CD4-positive, CD25-positive, alpha-beta regulatory T cell (primary cell): ENCODE measurements around the gene MAP7D3. TPM values are rescaled to one million over a fixed set of nuclear protein-coding genes. Genes with fewer than 3 reads are reported as not detected.
A peak's percentile ranks its signal among the peaks of the same experiment; 100 is the strongest.
"Not testable (repeated sequence)": the region's sequence is repeated elsewhere in the genome, so short reads cannot be mapped to it uniquely, and the experiment has no call there.

Experiments
- ATAC-seq, 2 donors: fragments of 150-1000 bp; cut with Tn5 transposase; one replicate each; pipeline ENCODE4 v1.10.0; 2021; ENCODE audit warnings: low read depth in 2 of 2, moderate number of reproducible peaks in 2 of 2, moderate library complexity in 1 of 2
- DNase-seq, 3 donors: peaks; one replicate each; pipeline versions ENCODE4 v3.0.0 to v3.0.0-alpha.2; 2012 to 2022; ENCODE audit warnings: mixed read lengths in 1 of 3
- H3K27ac ChIP-seq: one replicate; pipeline ENCODE4 v1.7.0; 2013; ENCODE audit warnings: mild to moderate bottlenecking, low read length; ENCODE audit not compliant: insufficient read depth, poor library complexity, severe bottlenecking
- H3K27me3 ChIP-seq: one replicate; pipeline ENCODE4 v1.7.0; 2013; ENCODE audit warnings: low read length; ENCODE audit not compliant: control insufficient read depth, insufficient read depth
- H3K36me3 ChIP-seq: one replicate; pipeline ENCODE4 v1.7.0; 2013; ENCODE audit warnings: mild to moderate bottlenecking, low read length, moderate library complexity; ENCODE audit not compliant: control insufficient read depth, insufficient read depth
- H3K4me1 ChIP-seq: 2 replicates; pipeline ENCODE4 v1.7.0; 2013; ENCODE audit warnings: mild to moderate bottlenecking, low read length; ENCODE audit not compliant: insufficient read depth, control insufficient read depth, poor library complexity, severe bottlenecking
- H3K4me3 ChIP-seq: one replicate; pipeline ENCODE4 v1.7.0; 2013; ENCODE audit warnings: low read depth, mild to moderate bottlenecking, low read length, moderate library complexity
- H3K9me3 ChIP-seq, 2 experiments: 1 replicate in 1 of 2; 2 replicates in 1 of 2; pipeline ENCODE4 v1.7.0; 2013; ENCODE audit warnings: low read length in 2 of 2, mild to moderate bottlenecking in 1 of 2, moderate library complexity in 1 of 2; ENCODE audit not compliant: control insufficient read depth in 2 of 2
- H3K27ac Mint-ChIP-seq, 3 donors: one replicate each; pipeline ENCODE4 v1.8.0; 2020 to 2022; ENCODE audit warnings: mild to moderate bottlenecking in 3 of 3, mixed read lengths in 3 of 3, moderate library complexity in 2 of 3
- H3K27me3 Mint-ChIP-seq: one replicate; pipeline ENCODE4 v1.8.0; 2022; ENCODE audit warnings: mild to moderate bottlenecking, mixed read lengths
- H3K36me3 Mint-ChIP-seq: one replicate; pipeline ENCODE4 v1.8.0; 2020; ENCODE audit warnings: mixed read lengths
- H3K4me1 Mint-ChIP-seq, 4 donors: one replicate each; pipeline ENCODE4 v1.8.0; 2020 to 2022; ENCODE audit warnings: mixed read lengths in 4 of 4, mild to moderate bottlenecking in 1 of 4
- H3K4me3 Mint-ChIP-seq, 4 donors: one replicate each; pipeline ENCODE4 v1.8.0; 2020 to 2022; ENCODE audit warnings: mild to moderate bottlenecking in 4 of 4, mixed read lengths in 4 of 4, moderate library complexity in 3 of 4
- H3K9me3 Mint-ChIP-seq, 7 donors: one replicate each; pipeline ENCODE4 v1.8.0; 2020 to 2022; ENCODE audit warnings: mixed read lengths in 7 of 7, mild to moderate bottlenecking in 3 of 7, moderate library complexity in 2 of 7
- polyA plus RNA-seq, 4 donors: library from polyadenylated mRNA; unstranded; fragments of 300-500 nt; fragmentation: Illumina TruSeq; gene quantifications; one replicate each; pipeline ENCODE4 v1.2.3, GENCODE V29; 2021
- total RNA-seq: library from RNA; stranded (reverse); gene quantifications from one replicate; pipeline ENCODE4 v1.2.3, GENCODE V29; 2022

MAP7D3 gene
- total and polyA plus RNA-seq, 5 donors from 2014 or later = 2.5 to 4.7 (median 3.1) TPM

- Mint-ChIP-seq H3K4me3 (no peak overlapping the region), H3K27me3 (peaks cover 4% of the 10 kb centered on the region), H3K9me3 (no peaks in the 10 kb centered on the region), H3K4me1 (no peaks in the 10 kb centered on the region), H3K36me3 (no peaks in the 10 kb centered on the region), H3K27ac (no peak overlapping the region)
- H3K27me3 ChIP-seq = no peaks in the 10 kb centered on the region
- H3K9me3 ChIP-seq = no peaks in the 10 kb centered on the region
- no peaks in the 10 kb centered on the region for H3K36me3 ChIP-seq
- H3K27ac ChIP-seq = no peak overlapping the region
- no peak overlapping the region for H3K4me3 ChIP-seq
- DNase-seq = no peak
- H3K4me1 ChIP-seq = no peaks in the 10 kb centered on the region
- ATAC-seq = no peak
Measured at GRCh38 chrX:136171420-136171819, 79.8 kb downstream of the MAP7D3 start.

GRCh38 chrX:136170139-136170800 is 80.9 kb downstream of the MAP7D3 start:
- Mint-ChIP-seq H3K27me3 (peaks cover 4% of the 10 kb centered on the region), H3K4me1 (no peaks in the 10 kb centered on the region), H3K27ac (no peak overlapping the region), H3K36me3 (no peaks in the 10 kb centered on the region), H3K9me3 (no peaks in the 10 kb centered on the region), H3K4me3 (no peak overlapping the region)
- H3K4me3 ChIP-seq = no peak overlapping the region
- no peaks in the 10 kb centered on the region for H3K9me3 ChIP-seq
- no peaks in the 10 kb centered on the region for H3K27me3 ChIP-seq
- no peak overlapping the region for H3K27ac ChIP-seq
- ATAC-seq = no peak
- no peak for DNase-seq
- H3K4me1 ChIP-seq = no peaks in the 10 kb centered on the region
- no peaks in the 10 kb centered on the region for H3K36me3 ChIP-seq

- DNase-seq (no peak), ATAC-seq (no peak)
- Histone ChIP-seq H3K27me3 (no peaks in the 10 kb centered on the region), H3K27ac (no peak overlapping the region), H3K4me1 (no peaks in the 10 kb centered on the region), H3K4me3 (no peak overlapping the region), H3K9me3 (no peaks in the 10 kb centered on the region), H3K36me3 (no peaks in the 10 kb centered on the region)
- no peaks in the 10 kb centered on the region for H3K9me3 Mint-ChIP-seq
- H3K4me3 Mint-ChIP-seq = no peak overlapping the region
- peak overlapping the region in 1 of 3 donors; percentile 52 for H3K27ac Mint-ChIP-seq
- peaks cover 4% of the 10 kb centered on the region for H3K27me3 Mint-ChIP-seq
- H3K4me1 Mint-ChIP-seq = no peaks in the 10 kb centered on the region
- H3K36me3 Mint-ChIP-seq = no peaks in the 10 kb centered on the region
Measured at GRCh38 chrX:136168929-136169735, 82.1 kb downstream of the MAP7D3 start.

GRCh38 chrX:136167989-136168388 is 83.2 kb downstream of the MAP7D3 start:
- H3K27me3 Mint-ChIP-seq, H3K9me3 Mint-ChIP-seq, H3K4me3 ChIP-seq, H3K27ac ChIP-seq, H3K4me1 Mint-ChIP-seq, H3K27me3 ChIP-seq, H3K36me3 ChIP-seq, ATAC-seq, H3K36me3 Mint-ChIP-seq, H3K9me3 ChIP-seq, DNase-seq, H3K4me1 ChIP-seq: not testable (repeated sequence)
- Mint-ChIP-seq H3K4me3 (peak overlapping the region in 1 of 4 donors; percentile 33), H3K27ac (peak overlapping the region in 2 of 3 donors; percentile 12 to 38)

- Mint-ChIP-seq H3K27ac (no peak overlapping the region), H3K36me3 (no peaks in the 10 kb centered on the region), H3K27me3 (peaks cover 4% of the 10 kb centered on the region), H3K4me1 (no peaks in the 10 kb centered on the region), H3K4me3 (no peak overlapping the region), H3K9me3 (no peaks in the 10 kb centered on the region)
- H3K36me3 ChIP-seq = no peaks in the 10 kb centered on the region
- no peaks in the 10 kb centered on the region for H3K9me3 ChIP-seq
- H3K27ac ChIP-seq = no peak overlapping the region
- no peak overlapping the region for H3K4me3 ChIP-seq
- ATAC-seq (no peak), DNase-seq (peak in 1 of 3 donors; percentile 23)
- H3K27me3 ChIP-seq = no peaks in the 10 kb centered on the region
- H3K4me1 ChIP-seq = no peaks in the 10 kb centered on the region
Measured at GRCh38 chrX:136166221-136166855, 84.9 kb downstream of the MAP7D3 start.

- Mint-ChIP-seq H3K36me3 (no peaks in the 10 kb centered on the region), H3K27ac (no peak overlapping the region), H3K4me3 (no peak overlapping the region), H3K9me3 (no peaks in the 10 kb centered on the region), H3K27me3 (no peaks in the 10 kb centered on the region), H3K4me1 (no peaks in the 10 kb centered on the region)
- Histone ChIP-seq H3K36me3 (no peaks in the 10 kb centered on the region), H3K27ac (no peak overlapping the region), H3K4me1 (no peaks in the 10 kb centered on the region), H3K9me3 (no peaks in the 10 kb centered on the region), H3K27me3 (no peaks in the 10 kb centered on the region), H3K4me3 (no peak overlapping the region)
- DNase-seq (no peak), ATAC-seq (no peak)
Measured at GRCh38 chrX:136165406-136165805, 85.8 kb downstream of the MAP7D3 start.

GRCh38 chrX:136163689-136164088 is 87.5 kb downstream of the MAP7D3 start:
- Mint-ChIP-seq H3K27me3 (no peaks in the 10 kb centered on the region), H3K36me3 (no peaks in the 10 kb centered on the region), H3K9me3 (no peaks in the 10 kb centered on the region), H3K4me3 (no peak overlapping the region), H3K27ac (no peak overlapping the region), H3K4me1 (no peaks in the 10 kb centered on the region)
- no peaks in the 10 kb centered on the region for H3K9me3 ChIP-seq
- no peaks in the 10 kb centered on the region for H3K36me3 ChIP-seq
- no peak overlapping the region for H3K27ac ChIP-seq
- ATAC-seq = no peak
- no peak for DNase-seq
- no peaks in the 10 kb centered on the region for H3K27me3 ChIP-seq
- H3K4me3 ChIP-seq = no peak overlapping the region
- H3K4me1 ChIP-seq = no peaks in the 10 kb centered on the region
